ENCODE data around the gene ZAP70. TPM values are rescaled to one million over a fixed set of nuclear protein-coding genes. Genes with fewer than 3 reads are reported as not detected.

Gene ZAP70
- total RNA-seq, 1 experiment from 2014 or later, result not detected

DNA sequence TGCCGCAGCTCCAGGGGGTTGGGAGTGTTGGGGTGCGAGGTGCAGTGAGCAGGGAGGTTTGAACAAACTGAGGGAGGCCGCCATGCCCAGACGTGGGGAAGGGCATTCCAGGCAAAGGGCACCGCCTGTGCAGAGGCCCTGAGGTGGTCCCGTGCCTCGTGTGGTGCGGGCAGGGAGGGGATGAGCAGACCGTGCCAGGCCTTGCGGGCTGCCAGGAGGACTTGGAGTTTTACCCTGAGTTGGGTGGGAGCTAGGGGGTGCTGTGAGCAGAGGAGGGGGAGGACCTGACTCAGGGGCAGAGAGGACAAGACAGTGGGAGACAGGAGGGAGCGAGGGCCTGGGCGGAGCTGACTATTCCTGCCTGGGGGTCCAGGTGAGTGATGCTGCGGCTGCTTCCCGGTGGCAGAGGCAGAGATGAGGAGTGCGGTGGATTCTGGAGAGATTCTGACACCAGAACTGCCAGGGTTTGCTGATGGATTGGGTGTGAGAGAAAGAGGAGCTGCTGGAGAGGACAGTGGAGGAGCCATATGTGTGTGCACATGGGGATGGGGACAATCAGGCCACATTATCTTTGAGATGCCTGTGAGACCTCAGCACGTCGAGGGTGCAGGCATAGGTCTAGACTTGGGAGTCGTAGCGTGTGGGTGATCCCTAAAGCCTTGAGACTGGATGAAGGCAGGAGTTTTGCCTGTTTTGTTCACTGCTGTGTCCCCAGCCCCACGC, 23.4 kb downstream of the ZAP70 start:
- H3K4me3 Mint-ChIP-seq (ENCODE audit: low read depth, unreplicated experiment), result no peak overlapping the region
- H3K4me1 Mint-ChIP-seq (ENCODE audit: low read depth, unreplicated experiment), result no peaks in the 10 kb centered on the region
- no peak overlapping the region for H3K27ac Mint-ChIP-seq (ENCODE audit: unreplicated experiment)
- TF ChIP-seq, protein P1, sequence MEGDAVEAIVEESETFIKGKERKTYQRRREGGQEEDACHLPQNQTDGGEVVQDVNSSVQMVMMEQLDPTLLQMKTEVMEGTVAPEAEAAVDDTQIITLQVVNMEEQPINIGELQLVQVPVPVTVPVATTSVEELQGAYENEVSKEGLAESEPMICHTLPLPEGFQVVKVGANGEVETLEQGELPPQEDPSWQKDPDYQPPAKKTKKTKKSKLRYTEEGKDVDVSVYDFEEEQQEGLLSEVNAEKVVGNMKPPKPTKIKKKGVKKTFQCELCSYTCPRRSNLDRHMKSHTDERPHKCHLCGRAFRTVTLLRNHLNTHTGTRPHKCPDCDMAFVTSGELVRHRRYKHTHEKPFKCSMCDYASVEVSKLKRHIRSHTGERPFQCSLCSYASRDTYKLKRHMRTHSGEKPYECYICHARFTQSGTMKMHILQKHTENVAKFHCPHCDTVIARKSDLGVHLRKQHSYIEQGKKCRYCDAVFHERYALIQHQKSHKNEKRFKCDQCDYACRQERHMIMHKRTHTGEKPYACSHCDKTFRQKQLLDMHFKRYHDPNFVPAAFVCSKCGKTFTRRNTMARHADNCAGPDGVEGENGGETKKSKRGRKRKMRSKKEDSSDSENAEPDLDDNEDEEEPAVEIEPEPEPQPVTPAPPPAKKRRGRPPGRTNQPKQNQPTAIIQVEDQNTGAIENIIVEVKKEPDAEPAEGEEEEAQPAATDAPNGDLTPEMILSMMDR (IDR thresholded peaks at IDR 0.05; ENCODE audit: unreplicated experiment), result no peak
- H3K36me3 Mint-ChIP-seq (ENCODE audit: insufficient read depth, unreplicated experiment), result no peaks in the 10 kb centered on the region
- H3K9me3 Mint-ChIP-seq (ENCODE audit: low read depth, unreplicated experiment), result no peaks in the 10 kb centered on the region
- H3K27me3 Mint-ChIP-seq (ENCODE audit: unreplicated experiment), result peaks cover 34% of the 10 kb centered on the region
- no peak for DNase-seq
- intact Hi-C loops (cut with micrococcal nuclease; ENCODE audit: unreplicated experiment), result no loop called here
- CTCF ChIA-PET, result no interaction called here
- BruUV-seq (replicated peaks), result no TSS peak

DNA sequence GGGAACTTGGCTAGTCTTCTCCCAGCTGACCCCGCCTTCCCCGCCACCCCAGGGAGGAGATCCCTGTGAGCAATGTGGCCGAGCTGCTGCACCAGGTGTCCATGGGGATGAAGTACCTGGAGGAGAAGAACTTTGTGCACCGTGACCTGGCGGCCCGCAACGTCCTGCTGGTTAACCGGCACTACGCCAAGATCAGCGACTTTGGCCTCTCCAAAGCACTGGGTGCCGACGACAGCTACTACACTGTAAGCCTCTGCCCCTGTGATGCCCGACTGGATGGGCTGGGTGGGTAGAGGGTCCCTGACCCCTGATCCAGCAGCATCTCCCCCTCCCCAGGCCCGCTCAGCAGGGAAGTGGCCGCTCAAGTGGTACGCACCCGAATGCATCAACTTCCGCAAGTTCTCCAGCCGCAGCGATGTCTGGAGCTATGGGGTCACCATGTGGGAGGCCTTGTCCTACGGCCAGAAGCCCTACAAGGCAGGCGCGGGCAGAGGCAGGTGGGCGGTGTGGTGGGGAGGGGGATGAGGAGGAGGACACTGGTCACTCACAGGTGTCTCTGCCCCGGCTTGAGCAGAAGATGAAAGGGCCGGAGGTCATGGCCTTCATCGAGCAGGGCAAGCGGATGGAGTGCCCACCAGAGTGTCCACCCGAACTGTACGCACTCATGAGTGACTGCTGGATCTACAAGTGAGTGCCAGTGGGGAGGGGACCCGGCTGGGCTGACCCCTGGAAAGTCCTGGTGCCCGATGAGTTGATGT, 24.2 kb downstream of the ZAP70 start:
- DNase-seq, result no peak
- TF ChIP-seq, protein P1 (IDR thresholded peaks at IDR 0.05; ENCODE audit: unreplicated experiment), result no peak
- intact Hi-C loops (cut with micrococcal nuclease; ENCODE audit: unreplicated experiment), result no loop called here
- BruUV-seq (replicated peaks), result no TSS peak
- no peaks in the 10 kb centered on the region for H3K9me3 Mint-ChIP-seq (ENCODE audit: low read depth, unreplicated experiment)
- CTCF ChIA-PET, result no interaction called here
- peaks cover 34% of the 10 kb centered on the region for H3K27me3 Mint-ChIP-seq (ENCODE audit: unreplicated experiment)
- H3K36me3 Mint-ChIP-seq (ENCODE audit: insufficient read depth, unreplicated experiment), result no peaks in the 10 kb centered on the region
- no peaks in the 10 kb centered on the region for H3K4me1 Mint-ChIP-seq (ENCODE audit: low read depth, unreplicated experiment)
- no peak overlapping the region for H3K27ac Mint-ChIP-seq (ENCODE audit: unreplicated experiment)
- H3K4me3 Mint-ChIP-seq (ENCODE audit: low read depth, unreplicated experiment), result no peak overlapping the region

DNA sequence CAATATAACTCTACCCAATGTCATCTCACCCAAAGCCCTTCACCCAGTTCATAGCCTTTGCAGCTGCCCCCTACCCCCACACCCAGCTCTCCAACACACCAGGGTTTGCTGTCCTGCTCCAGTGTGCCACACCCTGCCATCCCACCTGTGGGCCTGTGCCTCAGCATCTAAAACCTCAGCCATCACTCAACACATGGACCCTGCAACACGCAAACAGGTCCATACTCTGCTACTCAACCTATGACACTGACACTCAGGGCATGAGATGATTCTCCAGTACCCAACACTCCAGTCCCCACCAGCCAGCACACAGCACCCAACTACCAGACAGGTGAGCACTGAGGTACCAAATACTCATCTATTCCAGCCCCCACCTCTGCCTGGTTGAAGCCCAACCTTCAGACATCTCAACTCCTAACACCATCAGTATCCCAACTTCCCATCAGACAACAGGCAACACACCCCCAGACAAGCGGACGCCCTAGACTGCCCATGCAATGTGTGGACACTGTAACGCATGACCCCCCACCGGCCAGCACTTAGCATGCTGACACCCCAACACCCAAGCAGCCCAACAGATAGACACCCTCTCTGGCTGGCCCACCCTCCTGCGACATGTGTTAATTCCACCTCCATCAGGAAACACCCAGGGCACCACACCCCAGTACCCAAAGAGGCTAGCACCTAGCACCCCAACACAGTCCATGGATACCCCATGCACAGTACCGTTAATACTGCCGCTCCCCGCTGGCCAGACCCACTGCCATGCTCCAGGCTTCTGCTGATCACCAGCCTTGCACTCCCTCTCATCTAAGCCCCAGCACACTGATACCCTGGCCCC, 25.0 kb downstream of the ZAP70 start:
- intact Hi-C loops (cut with micrococcal nuclease; ENCODE audit: unreplicated experiment), result no loop called here
- Mint-ChIP-seq H3K27ac (ENCODE audit: unreplicated experiment) (no peak overlapping the region), H3K4me1 (ENCODE audit: low read depth, unreplicated experiment) (no peaks in the 10 kb centered on the region), H3K36me3 (ENCODE audit: insufficient read depth, unreplicated experiment) (no peaks in the 10 kb centered on the region), H3K4me3 (ENCODE audit: low read depth, unreplicated experiment) (no peak overlapping the region), H3K9me3 (ENCODE audit: low read depth, unreplicated experiment) (no peaks in the 10 kb centered on the region), H3K27me3 (ENCODE audit: unreplicated experiment) (peaks cover 34% of the 10 kb centered on the region)
- CTCF ChIA-PET, result interaction anchor here (1.5 kb wide), 1 partner anchor 35 kb away, joined by 3 read pairs; no protein-coding TSS in a partner anchor
- no peak for DNase-seq
- TF ChIP-seq, protein P1 (IDR thresholded peaks at IDR 0.05; ENCODE audit: unreplicated experiment), result no peak
- no TSS peak for BruUV-seq (replicated peaks)

Data from Calu3 (cell line).